Activated CD8-positive, alpha-beta memory T cell treated with anti-CD3 and anti-CD28 coated beads, Interleukin-2, amount 50 U/mL, for 1 hour (primary cell): ENCODE results near the gene UBQLN1.
"Not testable (repeated sequence)": the region's sequence is repeated elsewhere in the genome, so short reads cannot be mapped to it uniquely, and the experiment has no call there.

ENCODE experiments used
- DNase-seq: peaks from one replicate; pipeline ENCODE4 v3.0.0-alpha.2; 2020; ENCODE audit errors: extremely low read depth

The UBQLN1 gene

DNA sequence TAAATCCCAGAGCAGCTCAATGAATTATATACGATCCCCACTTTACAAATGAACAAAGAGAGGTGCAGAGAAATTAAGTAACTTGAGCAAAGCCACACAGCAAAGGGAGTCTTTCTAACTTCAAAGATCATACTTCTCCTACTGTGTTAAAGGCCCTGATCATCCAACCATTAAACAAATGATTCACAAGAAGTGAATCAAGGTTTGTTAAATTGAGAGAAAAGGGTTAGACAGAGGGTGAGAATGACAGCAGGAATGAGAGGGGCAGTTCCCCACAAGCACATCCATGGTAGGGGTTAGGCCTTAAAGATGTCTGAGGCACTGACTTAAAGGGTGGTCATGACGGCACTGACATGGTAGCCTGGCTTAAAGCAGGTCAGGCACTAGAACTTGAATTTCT, 74.1 kb downstream of the UBQLN1 start:
- no peak for DNase-seq

GRCh38 chr9:83633255-83633654, 74.5 kb downstream of the UBQLN1 start:
- no peak for DNase-seq

DNA sequence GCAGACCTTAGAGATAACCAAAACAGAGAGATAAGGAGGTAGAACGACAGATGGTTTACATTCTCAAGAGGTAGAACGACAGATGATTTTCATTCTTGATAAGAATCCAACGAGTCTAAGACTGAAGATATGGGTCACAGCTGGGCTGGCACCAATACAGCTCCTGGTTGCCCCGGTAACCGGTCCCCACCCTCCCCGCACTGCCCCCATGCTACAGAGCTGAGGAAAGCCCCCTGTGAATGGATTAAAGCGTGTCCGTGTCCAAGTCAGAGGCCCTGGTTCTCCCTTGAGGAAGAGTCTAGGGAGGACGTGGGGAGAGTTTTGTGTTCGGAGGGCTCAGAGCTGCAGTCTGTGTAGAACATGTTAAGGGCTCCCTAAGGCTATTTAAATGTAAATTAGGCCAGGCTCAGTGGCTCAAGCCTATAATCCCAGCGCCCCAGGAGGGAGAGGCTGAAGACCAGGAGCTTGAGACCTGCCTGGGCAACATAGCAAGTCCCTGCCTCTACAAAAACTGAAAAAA, 76.8 kb downstream of the UBQLN1 start:
- DNase-seq = no peak

DNA sequence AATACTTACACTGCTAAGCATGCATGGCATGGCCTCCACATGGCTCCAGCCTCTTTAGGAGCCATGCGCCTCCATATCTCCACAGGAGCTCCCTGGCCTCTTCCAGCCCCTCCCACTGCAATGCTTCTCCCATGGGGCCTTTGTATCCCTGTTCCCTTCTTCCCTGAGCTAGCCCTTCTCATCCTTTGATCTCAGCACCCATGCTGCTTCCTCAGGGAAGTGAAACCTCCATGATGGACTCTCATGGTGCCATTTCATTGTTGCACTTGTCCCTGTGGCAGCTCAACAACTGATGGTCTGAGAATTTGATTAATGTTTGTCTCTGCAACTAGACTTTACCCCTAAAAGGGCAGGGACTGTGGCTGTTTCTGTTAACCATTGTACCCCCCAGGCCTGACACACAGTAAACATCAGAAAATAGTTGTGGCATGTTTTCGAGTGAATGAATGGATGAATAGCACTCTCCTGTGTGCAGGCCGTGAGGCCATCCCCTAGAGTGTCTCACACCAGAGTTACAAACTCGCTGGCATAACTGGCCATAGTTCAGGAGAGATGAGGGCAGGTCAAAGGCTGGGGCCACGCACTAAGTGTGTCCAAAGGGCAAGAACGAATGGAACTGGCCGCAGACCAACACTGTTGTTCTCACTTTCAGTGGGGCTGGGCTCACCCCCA, 78.2 kb downstream of the UBQLN1 start:
- DNase-seq = no peak

GRCh38 chr9:83628540-83628939, 79.2 kb downstream of the UBQLN1 start:
- no peak for DNase-seq

- no peak for DNase-seq
Observed at GRCh38 chr9:83625178-83625577, 82.6 kb downstream of the UBQLN1 start.

DNA sequence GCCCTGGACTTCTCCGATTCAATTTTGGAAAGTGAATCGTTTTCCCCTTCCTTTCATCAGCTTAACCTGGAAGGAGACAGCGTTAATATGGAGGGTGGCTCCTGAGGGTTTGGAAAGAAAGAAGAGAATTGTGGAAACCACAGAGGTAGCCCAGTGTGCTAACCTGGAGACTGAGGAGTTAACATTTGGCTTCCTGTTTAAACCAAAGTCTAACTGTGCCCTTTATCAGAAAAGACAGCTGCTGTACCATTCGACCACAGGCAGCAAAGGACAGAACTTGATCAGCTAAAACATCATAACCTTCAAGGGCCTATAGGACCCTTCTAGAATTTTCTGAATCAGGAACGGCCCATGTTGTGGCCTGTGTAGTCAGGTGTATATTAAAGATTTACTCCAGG, 84.1 kb downstream of the UBQLN1 start:
- DNase-seq = no peak

- DNase-seq = no peak
Observed at GRCh38 chr9:83622939-83623678, 84.6 kb downstream of the UBQLN1 start, which contains the start of gene IDNK. IDNK (plus strand) TSS chr9:83623143; CDS start chr9:83623172, 29 bp downstream.

DNA sequence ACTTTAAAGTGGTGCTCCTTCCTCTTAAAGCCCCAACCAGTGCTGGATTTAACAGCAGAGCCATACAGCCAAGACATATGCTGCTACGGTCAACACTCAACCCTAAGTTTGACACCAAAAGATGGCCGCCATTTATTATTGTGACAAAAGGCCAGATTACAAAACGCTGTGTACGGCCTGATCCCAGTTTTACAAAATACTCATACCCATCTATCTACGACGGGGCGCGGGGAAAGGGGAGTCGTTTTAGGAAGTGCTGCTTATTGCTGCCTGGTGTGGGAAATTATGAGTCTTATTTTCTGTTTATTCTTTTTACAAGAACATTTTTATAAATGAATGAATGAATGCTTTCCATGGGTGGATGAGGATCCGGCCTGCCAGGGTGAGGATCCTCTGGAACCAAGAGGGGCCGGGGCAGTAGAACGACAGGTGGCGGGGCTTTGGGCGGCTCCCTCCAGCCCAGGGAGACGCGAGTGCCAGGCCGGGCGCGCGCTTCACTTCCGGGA, 85.3 kb downstream of the UBQLN1 start:
- no peak for DNase-seq

DNA sequence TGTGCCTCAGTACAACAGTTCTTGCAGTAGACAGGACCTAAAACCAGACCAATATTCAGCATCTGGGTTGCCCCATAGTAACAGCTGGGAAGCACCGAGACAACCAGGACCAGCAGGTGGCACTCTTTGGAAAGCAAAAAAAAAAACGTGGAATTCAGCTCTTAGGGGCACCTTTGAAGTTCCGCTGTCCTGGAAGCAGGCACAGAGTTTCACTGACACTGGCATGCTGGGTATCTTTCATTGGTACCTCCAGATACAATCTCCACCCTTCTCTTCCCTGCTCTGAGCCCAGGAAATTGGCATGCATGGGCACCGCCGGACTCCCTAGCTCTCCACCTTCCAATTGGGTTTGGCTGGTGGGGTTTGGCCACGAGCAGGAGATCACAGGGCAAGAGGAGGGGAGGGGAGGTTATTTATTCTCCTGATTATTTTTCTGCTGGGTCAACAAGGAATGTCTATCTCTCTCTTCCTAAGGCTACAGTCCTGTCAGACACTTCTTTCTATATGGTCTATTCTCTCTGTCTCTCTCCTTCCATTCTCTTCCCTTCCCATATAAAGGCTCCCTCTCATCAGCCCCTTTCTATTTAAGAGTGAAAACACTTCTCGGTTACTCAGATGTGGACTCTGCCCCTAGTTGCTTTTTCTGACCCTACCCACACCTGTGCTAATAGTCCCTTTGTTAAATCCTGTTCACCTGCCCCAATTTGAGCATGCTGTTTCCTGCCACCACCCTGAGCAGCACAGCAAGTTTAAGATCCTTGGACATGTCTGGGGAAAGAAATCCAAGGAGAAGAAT, 86.7 kb downstream of the UBQLN1 start:
- no peak for DNase-seq

GRCh38 chr9:83617299-83617698, 90.5 kb downstream of the UBQLN1 start:
- DNase-seq = no peak

GRCh38 chr9:83613298-83613697, 94.5 kb downstream of the UBQLN1 start:
- DNase-seq = not testable (repeated sequence)
